RKO (cell line): ENCODE results near the gene PLPPR5.
"Not testable (repeated sequence)": the region's sequence is repeated elsewhere in the genome, so short reads cannot be mapped to it uniquely, and the experiment has no call there.

Experiments used
- DNase-seq: peaks from one replicate; pipeline ENCODE4 v3.0.0-alpha.2; 2016; ENCODE audit warnings: low spot score

The PLPPR5 gene

GRCh38 chr1:98910827-98911226 lies 93.8 kb downstream of the PLPPR5 start:
- no peak for DNase-seq

DNA sequence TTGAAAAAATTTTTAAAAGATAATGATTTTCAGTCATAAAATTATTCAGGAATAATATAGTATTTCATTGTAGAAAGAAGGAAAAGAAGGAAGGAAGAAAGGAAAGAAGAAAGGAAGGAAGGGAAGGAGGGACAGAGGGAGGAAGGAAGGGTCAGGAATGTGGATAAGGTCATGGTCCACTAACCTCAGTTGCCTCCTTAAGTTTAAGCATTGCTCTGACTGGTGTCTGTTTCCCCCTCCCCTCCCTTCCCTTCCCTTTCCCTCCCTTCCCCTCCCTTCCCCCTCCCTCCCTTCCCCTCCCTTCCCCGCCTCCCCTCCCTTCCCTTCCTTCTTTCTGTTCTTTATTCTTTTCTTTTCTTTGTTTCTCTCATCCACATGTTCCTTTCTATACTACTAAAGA lies 95.7 kb downstream of the PLPPR5 start:
- DNase-seq, result no peak

DNA sequence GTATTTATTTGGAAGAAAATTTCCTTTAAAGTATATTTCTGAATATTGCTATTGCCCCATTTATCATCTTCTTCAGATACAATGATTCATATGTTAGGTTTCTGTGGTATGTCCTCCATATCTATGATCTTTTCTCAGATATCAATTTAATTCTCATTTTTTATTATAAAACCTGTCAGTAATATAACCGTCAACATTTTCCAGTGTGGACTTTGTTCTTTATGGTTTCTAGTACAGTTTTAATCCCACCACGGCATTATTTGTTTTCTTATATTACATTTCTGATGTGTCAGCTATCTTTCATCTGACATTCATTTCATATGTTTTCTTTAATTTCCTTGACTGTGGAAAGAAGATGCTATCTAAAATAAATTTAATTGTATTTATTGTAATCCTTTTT lies 97.9 kb downstream of the PLPPR5 start:
- DNase-seq, result no peak

DNA sequence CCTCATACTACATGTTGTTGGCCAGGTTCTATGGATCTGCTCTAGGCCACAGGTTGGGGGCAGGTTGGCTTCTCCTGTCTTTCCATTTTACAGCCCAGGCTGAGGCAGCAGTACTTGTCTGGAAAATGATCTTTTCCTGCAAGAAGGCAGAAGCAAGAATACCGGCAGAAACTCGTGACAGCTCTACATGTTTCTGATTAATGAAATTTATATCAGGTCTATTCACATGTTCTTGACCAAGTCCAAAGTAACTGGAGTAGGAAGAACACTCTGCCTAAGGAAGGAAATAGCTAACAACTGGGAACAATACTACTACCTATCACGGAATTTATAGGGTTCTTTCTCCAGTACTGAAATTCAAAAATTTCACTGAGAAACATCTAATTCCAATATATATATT lies 98.3 kb downstream of the PLPPR5 start:
- DNase-seq, result no peak

DNA sequence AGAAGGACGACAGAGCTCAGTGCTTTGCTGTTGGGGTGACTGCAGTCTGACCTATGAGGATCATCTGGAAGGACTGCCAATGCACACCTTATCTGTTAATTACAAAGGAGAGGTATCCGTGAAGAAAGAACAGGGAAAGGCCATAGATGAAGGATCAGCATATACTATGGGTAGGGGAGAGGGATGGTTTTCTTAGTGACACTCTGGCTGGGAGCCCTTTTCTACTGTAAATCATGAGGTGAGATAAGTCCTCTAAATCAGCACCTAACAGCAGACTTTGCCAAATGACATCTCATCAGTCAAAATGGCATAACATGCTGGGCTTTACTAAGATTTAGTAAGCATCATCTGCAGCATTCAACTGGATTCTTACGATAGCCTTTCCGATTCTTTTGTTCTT lies 100.0 kb downstream of the PLPPR5 start:
- no peak for DNase-seq

DNA sequence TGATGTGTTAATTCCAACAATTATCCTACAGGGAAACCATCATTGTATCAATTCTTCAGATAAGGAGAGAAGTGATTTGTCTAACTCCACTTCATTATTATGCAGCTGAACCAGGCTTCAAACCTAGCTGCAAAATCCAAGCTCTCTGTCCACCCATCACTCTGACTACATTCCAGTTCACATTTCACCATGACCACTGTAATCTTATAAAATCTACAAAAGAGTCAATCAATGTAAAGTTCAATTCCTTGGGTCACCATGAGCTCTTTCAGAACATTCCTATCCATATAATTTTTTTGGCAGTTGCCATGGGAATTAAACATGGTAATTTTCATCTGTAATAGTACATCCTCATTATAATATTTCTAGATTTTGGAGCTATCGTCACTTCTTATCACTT lies 100.9 kb downstream of the PLPPR5 start:
- DNase-seq, result no peak

- no peak for DNase-seq
Observed at GRCh38 chr1:98903261-98903660, 101.4 kb downstream of the PLPPR5 start.

DNA sequence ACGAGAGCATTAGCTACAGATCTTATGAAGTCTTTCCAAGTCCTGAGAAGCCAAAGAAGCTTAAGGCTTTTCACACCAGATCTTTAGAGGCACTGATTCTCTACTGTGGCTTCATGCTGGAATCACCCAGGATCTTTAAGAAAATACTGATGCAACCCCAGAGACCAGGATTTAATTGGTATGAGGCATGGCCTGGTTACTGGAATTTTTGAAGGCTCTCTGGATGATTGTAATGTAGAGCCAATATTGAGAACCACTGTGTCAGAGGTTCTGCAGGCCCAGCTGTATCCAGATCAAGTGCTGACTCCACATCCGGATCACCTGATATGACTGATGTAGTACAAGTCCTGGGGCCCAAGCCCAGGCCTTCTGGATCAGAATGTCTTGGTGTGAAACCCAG lies 105.7 kb downstream of the PLPPR5 start:
- no peak for DNase-seq

GRCh38 chr1:98897479-98897878 lies 107.2 kb downstream of the PLPPR5 start:
- DNase-seq, result no peak

- DNase-seq, result no peak
Observed at GRCh38 chr1:98896711-98897445, 107.8 kb downstream of the PLPPR5 start.

DNA sequence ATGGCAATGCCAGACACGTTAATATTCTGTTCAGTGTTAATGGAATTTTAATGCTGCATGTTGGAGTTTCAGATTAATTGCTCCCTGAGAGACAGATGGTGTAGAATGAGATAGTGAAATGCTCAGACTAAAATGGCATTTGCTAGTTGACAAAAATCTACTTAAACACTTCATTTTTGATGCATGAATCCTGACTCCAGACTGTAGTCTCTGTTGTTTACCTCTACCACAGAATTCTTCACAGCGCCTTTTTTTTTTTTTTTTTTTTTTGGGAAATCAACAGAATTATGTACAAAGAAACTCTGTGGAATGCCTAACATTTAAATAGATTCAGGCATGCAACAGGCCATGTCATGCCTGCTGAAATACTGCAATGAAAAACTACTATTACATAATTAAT lies 111.3 kb downstream of the PLPPR5 start:
- no peak for DNase-seq

GRCh38 chr1:98888869-98889268 lies 115.8 kb downstream of the PLPPR5 start:
- DNase-seq, result no peak

- DNase-seq, result no peak
Observed at GRCh38 chr1:98887507-98887906, 117.2 kb downstream of the PLPPR5 start.

DNA sequence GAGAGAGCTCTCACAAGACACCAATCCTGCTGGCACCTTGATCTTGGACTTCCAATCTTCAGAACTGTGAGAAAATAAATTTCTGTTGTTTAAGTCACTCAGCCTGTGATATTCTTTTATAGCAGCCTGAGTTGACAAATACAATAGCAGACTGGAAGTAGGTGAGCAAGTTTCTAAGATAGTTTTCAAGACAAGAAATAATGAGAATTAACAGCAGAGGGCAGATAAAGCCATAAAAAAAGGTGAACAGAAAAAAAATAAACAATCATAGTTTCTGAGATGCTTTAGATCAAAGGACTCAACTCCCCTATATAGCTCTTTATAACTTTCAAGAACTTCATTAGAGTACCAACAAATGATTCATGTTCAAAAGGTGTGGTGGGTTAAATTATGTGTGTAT lies 119.8 kb downstream of the PLPPR5 start:
- no peak for DNase-seq

DNA sequence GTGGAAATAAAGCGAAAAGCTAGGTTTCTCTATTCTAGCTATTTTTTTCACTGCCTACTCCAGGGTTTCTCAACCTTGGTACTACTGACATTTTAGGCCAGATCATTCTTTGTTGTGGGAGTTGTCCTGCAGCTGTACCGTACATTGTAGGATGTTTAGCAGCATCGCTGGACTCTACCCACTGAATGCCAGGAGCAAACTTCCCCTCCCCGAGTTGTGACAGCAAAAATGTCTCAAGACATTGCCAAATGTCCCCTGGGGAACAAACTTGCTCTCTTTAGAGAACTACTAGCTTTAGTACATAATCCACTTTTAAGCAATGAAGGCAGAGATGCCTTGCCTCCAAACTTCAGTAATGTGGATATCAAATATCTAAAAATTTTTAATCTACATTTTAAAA lies 122.8 kb downstream of the PLPPR5 start:
- no peak for DNase-seq

DNA sequence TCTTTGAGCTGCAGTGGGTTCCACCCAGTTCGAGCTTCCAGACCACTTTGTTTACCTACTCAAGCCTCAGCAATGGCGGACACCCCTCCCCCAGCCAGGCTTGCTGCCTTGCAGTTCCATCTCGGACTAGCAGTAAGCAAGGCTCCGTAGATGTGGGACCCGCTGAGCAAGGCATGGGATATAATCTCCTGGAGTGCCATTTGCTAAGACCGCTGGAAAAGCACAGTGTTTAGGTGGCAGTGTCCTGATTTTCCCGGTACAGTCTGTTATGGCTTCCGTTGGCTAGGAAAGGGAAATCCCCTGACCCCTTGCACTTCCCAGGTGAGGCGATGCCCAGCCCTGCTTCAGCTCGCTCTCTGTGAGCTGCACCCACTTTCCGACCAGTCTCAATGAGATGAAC lies 123.4 kb downstream of the PLPPR5 start:
- not testable (repeated sequence) for DNase-seq

- no peak for DNase-seq
Observed at GRCh38 chr1:98874828-98875227, 129.8 kb downstream of the PLPPR5 start.

- DNase-seq, result no peak
Observed at GRCh38 chr1:98870959-98871903, 133.4 kb downstream of the PLPPR5 start.

DNA sequence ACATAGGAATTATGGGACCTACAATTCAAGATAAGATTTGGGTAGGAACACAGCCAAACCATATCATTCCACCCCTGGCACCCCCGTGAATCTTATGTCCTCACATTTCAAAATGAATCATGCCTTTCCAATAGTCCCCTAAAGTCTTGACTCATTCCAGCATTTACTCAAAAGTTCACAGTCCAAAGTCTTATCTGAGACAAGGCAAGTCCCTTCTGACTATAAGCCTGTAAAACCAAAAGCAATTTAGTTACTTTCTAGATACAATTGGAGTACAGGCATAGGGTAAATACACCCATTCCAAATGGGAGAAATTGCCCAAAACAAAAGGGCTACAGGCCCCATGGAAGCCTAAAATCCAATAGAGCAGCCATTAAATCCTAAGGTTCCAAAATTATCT lies 138.9 kb downstream of the PLPPR5 start:
- DNase-seq, result no peak

DNA sequence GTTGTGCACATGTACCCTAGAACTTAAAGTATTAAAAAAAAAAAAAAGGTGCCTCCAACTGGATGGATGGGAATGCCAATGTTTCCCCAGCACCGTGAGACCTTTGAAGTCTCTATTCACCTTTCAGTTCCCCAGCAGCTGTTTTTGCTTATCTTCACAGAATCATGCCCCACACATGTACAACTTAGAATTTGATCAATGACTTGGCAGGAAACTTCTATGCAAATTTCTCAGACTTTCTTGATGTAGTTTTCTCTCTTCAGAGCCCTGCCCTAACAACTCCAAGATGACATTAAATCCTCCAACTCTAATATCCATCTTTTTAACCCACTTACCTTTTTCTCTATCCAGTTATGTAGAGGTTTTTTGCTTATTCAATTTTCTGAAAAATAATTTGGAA lies 144.3 kb downstream of the PLPPR5 start:
- DNase-seq, result no peak

- no peak for DNase-seq
Observed at GRCh38 chr1:98854137-98854536, 150.5 kb downstream of the PLPPR5 start.

DNA sequence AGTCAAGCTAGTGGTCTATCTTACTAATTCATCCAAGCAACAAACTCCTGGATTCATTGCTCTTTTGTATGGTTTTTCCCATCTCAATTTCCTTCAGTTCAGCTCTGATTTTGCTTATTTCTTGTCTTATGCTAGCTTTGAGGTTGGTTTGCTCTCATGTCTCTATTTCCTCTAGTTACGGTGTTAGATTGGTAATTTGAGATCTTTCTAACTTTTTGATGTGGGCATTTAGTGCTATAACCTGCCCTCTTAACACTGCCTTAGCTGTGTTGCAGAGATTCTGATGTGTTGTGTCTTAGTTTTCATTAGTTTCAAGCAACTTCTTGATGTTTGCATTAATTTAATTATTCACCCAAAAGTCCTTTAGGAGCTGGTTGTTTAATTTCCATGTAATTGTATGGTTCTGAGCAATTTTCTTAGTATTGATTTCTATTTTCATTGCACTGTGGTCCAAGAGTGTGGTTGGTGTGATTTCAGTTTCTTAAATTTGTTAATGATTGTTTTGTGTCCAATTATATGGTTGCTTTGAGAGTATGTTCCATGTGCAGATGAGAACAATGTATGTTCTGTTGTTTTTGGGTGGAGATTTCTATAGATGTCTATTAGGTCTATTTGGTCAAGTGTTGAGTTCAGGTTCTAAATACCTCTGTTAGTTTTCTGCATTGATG lies 154.6 kb downstream of the PLPPR5 start:
- DNase-seq, result no peak

DNA sequence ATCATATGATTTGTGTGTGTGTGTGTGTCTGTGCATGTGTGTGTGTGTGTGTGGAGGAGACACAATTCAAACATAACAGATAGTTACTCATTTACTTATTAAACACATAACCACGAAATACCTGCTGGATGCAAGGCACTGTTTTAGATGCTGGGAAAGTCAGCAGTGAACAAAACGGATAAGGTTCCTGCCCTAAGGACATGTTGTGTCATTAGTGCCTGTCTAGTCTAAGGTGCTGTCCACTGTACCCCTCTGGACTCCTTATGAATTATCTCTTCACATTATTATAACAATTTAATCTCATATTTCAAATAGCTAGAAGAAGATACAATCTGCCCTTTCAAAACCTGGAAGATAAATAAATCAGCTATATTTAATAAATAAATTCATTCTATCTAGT lies 162.4 kb downstream of the PLPPR5 start:
- DNase-seq, result no peak
